Activated gamma-delta T cell (primary cell): ENCODE data around the gene IRAK1BP1.
"Not testable (repeated sequence)": the region's sequence is repeated elsewhere in the genome, so short reads cannot be mapped to it uniquely, and the experiment has no call there.

ENCODE experiments used
- DNase-seq: peaks from one replicate; lab custom pipeline; 2025; lab: John Stamatoyannopoulos, UW
- total RNA-seq, 2 donors: gene quantifications; one replicate each; lab custom pipeline; 2026; lab: John Stamatoyannopoulos, UW

Gene IRAK1BP1, protein sequence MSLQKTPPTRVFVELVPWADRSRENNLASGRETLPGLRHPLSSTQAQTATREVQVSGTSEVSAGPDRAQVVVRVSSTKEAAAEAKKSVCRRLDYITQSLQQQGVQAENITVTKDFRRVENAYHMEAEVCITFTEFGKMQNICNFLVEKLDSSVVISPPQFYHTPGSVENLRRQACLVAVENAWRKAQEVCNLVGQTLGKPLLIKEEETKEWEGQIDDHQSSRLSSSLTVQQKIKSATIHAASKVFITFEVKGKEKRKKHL
- 9.9 to 10.7 reads per million in 2 donors for total RNA-seq

- peak; percentile 37 for DNase-seq
These were observed at the start of gene IRAK1BP1 for GRCh38 chr6:78867370-78868040. IRAK1BP1 (plus strand) TSS chr6:78867551; CDS start chr6:78867577, 26 bp downstream.

DNA sequence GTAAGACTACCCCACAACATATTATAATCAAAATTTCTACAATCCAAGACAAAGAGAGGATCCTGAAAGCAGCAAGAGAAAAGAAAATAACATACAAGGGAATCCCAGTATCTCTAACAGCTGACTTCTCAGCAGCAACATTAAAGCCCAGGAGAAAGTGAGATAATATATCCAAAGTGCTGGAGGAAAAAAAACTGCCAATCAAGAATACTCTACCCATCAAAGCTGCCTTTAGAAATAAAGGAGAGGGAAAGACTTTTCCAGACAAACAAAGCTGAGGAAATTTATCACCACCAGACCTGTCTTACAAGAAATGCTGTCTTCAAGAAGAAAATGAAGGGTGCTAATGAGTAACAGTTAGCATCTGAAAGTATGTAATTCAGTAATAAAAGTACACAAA is 43.3 kb upstream of the IRAK1BP1 start:
- DNase-seq, result no peak

DNA sequence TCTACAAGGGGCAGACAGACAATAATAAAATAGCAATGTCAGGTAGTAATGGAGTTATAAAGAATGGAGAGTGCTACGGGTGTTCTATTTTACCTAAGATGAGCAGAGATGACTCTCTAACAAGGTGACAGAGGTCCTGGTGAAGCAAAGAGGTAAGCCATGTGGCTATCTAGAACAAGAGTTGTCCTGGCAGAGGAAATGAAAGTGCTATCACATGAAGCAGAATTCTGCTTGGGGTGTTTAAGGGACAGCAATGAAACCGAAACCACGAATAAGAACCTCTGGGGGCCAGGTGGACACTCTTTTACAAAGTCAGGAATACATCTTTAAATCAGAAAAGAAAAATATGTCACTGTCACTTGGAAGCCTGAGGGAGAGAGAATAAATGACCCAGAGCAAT is 37.9 kb upstream of the IRAK1BP1 start:
- DNase-seq, result no peak

- DNase-seq, result no peak
These were observed 36.5 kb upstream of the IRAK1BP1 start for GRCh38 chr6:78830805-78831204.

DNA sequence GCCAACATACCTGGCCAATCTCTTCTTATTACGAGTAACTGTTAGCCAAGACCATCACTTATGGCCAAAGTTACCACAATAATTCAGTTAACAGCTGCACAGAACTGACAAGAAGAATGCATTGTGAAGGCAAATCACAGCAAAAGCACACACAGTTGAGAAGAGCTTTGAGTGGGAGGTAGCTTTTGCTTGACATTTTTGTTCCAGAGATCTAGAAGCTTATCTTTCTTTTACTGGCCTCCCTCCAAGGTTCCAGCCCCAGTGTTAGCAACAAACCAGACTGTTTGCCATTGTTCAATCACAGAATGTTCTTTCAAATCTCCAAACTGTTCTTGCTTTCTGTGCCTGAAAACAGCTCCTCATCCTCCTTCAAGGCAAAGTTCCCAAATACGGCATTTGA is 35.9 kb upstream of the IRAK1BP1 start:
- no peak for DNase-seq

- DNase-seq, result no peak
These were observed 35.1 kb upstream of the IRAK1BP1 start for GRCh38 chr6:78832091-78832808.

DNA sequence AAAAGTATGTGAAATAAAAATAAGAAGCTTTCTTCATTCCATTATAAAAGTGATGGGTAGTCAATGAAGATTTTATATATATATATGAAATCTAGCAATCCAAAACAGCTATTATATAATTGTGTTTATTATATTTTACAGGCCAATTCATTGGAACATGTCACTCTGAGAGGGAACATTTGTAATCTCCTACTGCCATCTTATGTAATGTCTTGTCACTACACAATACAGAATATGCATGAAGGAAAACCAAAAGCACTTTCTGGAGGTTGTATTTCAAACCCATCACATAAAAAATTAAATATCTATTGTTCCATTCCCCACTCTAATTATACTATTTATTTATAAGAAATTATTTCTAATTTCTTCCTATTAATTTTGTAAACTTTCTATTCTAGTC is 31.5 kb upstream of the IRAK1BP1 start:
- no peak for DNase-seq

DNA sequence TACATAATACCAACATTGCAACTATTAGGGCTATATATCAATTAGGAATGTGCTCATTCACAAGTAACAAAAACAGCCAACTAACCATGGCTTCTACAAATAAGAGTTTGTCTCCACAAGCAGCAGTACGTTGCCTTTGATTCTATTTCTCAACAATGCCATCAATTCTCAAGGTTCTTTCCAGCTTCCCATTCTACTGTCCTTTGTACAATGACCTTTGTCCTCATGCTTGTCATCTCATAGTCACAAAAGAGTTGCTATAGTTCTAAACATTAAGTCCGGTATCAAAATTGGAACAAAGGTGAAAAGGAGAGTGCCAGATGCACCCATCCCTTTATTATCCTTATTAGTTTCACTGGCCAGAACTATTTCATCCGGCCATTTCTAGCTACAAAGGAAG is 30.8 kb upstream of the IRAK1BP1 start:
- DNase-seq, result no peak

DNA sequence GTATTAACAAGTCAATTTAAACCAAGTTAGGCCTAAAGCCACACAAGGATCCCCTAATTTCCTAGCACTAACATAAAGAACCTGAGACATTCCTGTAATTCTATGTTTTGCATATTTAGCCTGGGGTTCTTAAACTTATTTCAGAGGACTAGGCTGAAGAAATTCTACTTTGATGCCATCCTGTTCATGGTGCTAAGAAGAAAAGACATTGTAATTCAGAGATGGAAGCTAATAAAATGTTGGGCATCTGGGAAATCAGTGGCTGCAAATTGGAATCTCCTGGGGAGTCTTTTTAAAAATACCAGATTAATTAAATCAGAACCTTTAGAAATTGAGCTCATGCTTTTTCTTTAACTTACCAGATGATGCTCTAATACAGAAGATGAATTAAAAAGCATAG is 26.2 kb upstream of the IRAK1BP1 start:
- no peak for DNase-seq

DNA sequence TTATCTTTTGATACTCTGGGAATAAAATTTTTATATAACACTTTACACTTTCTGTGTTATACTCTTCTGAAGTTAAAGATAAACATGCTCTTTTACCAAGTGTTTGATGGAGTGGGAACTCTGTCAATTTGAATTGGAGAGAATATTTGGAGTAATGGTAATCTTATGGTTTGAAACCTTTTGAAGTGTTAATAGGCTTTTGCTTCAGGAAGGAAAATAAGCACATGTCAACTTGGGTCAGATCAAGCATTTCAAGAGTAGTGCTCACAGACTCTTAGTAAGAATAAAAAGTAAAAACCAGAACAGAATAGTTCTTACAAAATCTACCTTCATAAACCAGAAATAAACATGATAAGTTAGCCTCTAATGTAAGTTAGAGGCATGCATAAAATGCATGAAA is 24.4 kb upstream of the IRAK1BP1 start:
- no peak for DNase-seq

- no peak for DNase-seq
These were observed 22.5 kb upstream of the IRAK1BP1 start for GRCh38 chr6:78844899-78845298.

- DNase-seq, result no peak
These were observed 21.8 kb upstream of the IRAK1BP1 start for GRCh38 chr6:78845567-78845966.

- DNase-seq, result no peak
These were observed 16.7 kb upstream of the IRAK1BP1 start for GRCh38 chr6:78850621-78851020.

- DNase-seq, result no peak
These were observed 16.2 kb upstream of the IRAK1BP1 start for GRCh38 chr6:78851156-78851555.

GRCh38 chr6:78854546-78854945 is 12.8 kb upstream of the IRAK1BP1 start:
- no peak for DNase-seq

DNA sequence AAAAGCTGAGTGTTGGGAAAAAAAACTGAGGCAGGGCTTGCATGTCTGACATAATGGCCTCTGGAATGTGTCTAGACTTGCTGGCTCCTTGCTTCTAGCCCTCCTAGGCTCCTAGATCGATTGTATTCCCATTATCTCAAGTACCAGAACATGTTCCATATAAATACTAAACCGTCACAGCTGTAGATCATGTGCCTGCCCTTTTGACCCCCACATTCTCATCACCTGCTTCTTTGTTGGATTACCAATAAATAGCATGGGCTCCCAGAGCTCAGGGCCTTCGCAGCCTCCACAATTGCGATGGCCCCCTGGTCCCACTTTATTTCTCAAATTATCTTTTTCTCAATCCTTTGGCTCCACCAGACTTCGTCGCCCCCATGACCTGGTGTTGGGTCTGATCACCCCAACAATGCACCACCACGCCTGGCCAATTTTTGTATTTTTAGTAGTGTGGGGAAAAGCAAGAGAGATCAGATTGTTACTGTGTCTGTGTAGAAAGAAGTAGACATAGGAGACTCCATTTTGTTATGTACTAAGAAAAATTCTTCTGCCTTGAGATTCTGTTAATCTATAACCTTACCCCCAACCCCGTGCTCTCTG is 8.9 kb upstream of the IRAK1BP1 start:
- DNase-seq, result not testable (repeated sequence)

- no peak for DNase-seq
These were observed 5.8 kb upstream of the IRAK1BP1 start for GRCh38 chr6:78861509-78861908.

GRCh38 chr6:78863576-78863975 is 3.8 kb upstream of the IRAK1BP1 start:
- DNase-seq, result no peak

DNA sequence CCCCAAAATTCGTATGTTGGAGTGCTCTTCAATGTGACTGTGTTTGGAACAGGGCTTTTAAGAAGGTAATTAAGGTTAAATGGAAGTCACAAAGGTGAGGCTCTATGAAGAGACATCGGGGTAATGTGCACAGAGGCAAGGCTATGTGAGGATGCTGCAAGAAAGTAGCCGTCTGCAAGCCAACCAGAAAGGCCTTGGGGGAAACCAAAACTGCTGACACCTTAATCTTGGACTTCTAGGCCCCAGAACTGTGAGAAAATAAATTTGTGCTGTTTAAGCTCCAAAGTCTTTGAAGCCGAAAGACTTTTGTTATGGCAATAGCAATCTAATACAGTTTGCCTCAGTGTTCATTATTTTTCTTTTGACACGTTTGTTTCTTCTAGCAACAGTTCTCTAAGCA is 2.4 kb upstream of the IRAK1BP1 start:
- no peak for DNase-seq

GRCh38 chr6:78867020-78867369 is 356 bp upstream of the IRAK1BP1 start:
- DNase-seq, result no peak

GRCh38 chr6:78868116-78868515 is 765 bp downstream of the IRAK1BP1 start:
- DNase-seq, result no peak

DNA sequence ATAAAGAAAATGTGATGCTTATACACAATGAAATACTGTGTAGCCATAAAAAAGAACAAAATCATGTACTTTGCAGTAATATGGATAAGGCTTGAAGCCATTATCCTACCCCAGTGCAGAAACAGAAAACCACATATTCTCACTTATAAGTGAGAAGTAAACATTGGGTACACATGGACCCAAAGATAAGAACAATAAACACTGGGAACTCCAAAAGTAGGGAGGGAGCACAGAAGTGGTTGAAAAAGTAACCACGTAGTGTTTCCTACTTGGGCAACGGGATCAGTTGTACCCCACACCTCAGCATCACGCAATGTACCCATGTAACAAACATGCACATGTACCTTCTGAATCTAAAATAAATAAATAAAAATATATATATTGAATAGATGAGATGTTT is 8.2 kb downstream of the IRAK1BP1 start:
- no peak for DNase-seq

DNA sequence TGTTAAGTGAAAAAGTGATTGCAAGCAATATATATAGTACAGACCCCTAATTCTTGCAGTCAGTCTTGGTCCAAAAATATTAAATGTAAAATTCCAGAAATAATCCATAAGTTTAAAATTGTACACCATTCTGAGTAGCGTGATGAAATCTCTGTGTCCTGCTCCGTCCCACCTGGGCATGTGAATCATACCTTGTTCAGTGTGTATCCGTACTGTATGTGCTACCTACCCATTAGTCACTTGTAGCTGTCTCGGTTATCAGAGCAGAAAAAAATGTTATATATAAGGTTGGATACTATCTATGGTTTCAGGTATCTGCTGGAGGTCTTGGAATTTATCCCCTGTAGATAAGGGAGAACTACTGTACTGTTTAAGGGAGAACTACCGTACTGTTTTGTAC is 16.3 kb downstream of the IRAK1BP1 start:
- no peak for DNase-seq
